HEK293 (cell line): ENCODE measurements around the gene CFHR1.
"Not testable (repeated sequence)": the region's sequence is repeated elsewhere in the genome, so short reads cannot be mapped to it uniquely, and the experiment has no call there.

Source experiments
- CTCF ChIA-PET: fragments of 350-600 bp; formaldehyde crosslinking; extraction: SDS; loops from one replicate; lab custom pipeline; 2021; ENCODE audit warnings: antibody characterized with exemption; lab: Yijun Ruan, JAX
- POLR2A ChIA-PET: fragments of 300-600 bp; formaldehyde crosslinking; extraction: SDS; loops from one replicate; lab custom pipeline; 2020; ENCODE audit warnings: antibody characterized with exemption, inconsistent platforms; lab: Yijun Ruan, JAX
- H3K27ac ChIP-seq: fragments of 200-500 bp; sonication (Bioruptor generic); 2 replicates; pipeline ENCODE4 v1.5.1; 2014; ENCODE audit warnings: low read depth, low read length, control low read depth, inconsistent platforms; ENCODE audit errors: extremely low read depth
- H3K36me3 ChIP-seq, 2 experiments: fragments of 200-500 bp in 1 of 2; sonication (Bioruptor generic) in 1 of 2; 1 replicate in 1 of 2; 2 replicates in 1 of 2; pipeline ENCODE4 v1.5.1; 2014 to 2017; ENCODE audit warnings: inconsistent platforms in 2 of 2, low read length in 2 of 2; ENCODE audit not compliant: control insufficient read depth in 2 of 2, insufficient read depth in 1 of 2
- H3K4me1 ChIP-seq: fragments of 200-500 bp; sonication (Bioruptor generic); 2 replicates; pipeline ENCODE4 v1.5.1; 2014; ENCODE audit warnings: mild to moderate bottlenecking, low read length, inconsistent platforms; ENCODE audit not compliant: control insufficient read depth, insufficient read depth
- H3K4me3 ChIP-seq: 2 replicates; pipeline ENCODE4 v1.5.1; 2011; ENCODE audit warnings: low read depth, mild to moderate bottlenecking, control low read depth, low read length, moderate library complexity
- H3K9me3 ChIP-seq: fragments of 200-500 bp; sonication (Bioruptor generic); 2 replicates; pipeline ENCODE4 v1.5.1; 2014; ENCODE audit warnings: low read depth, low read length, inconsistent platforms; ENCODE audit not compliant: control insufficient read depth, insufficient read depth
- EGR2 ChIP-seq: fragments of 450-650 bp; formaldehyde crosslinking; IDR thresholded peaks from 2 replicates; pipeline ENCODE4 v1.5.1; 2016; ENCODE audit warnings: low read depth, missing biosample characterization, missing genetic modification characterization
- IKZF3 ChIP-seq: fragments of 450-650 bp; IDR thresholded peaks from 2 replicates; pipeline ENCODE4 v1.5.0; 2018; ENCODE audit warnings: missing biosample characterization, mild to moderate bottlenecking, missing genetic modification characterization, moderate library complexity
- MYNN ChIP-seq: fragments of 450-650 bp; formaldehyde crosslinking; IDR thresholded peaks from 2 replicates; pipeline ENCODE4 v1.5.1; 2016; ENCODE audit warnings: missing biosample characterization, missing genetic modification characterization, borderline replicate concordance
- OSR2 ChIP-seq: fragments of 450-650 bp; formaldehyde crosslinking; IDR thresholded peaks from 2 replicates; pipeline ENCODE4 v1.5.1; 2016; ENCODE audit warnings: missing biosample characterization, missing genetic modification characterization
- TSHZ1 ChIP-seq: fragments of 450-650 bp; formaldehyde crosslinking; IDR thresholded peaks from 2 replicates; pipeline ENCODE4 v1.5.1; 2016; ENCODE audit warnings: missing biosample characterization, missing genetic modification characterization, borderline replicate concordance
- ZFP37 ChIP-seq: fragments of 450-650 bp; formaldehyde crosslinking; IDR thresholded peaks from 2 replicates; pipeline ENCODE4 v1.5.1; 2016; ENCODE audit warnings: missing biosample characterization, missing genetic modification characterization
- ZNF146 ChIP-seq: fragments of 450-650 bp; formaldehyde crosslinking; IDR thresholded peaks from 2 replicates; pipeline ENCODE4 v1.5.1; 2016; ENCODE audit warnings: missing biosample characterization, missing genetic modification characterization
- ZNF155 ChIP-seq: fragments of 450-650 bp; formaldehyde crosslinking; IDR thresholded peaks from 2 replicates; pipeline ENCODE4 v1.5.1; 2016; ENCODE audit warnings: missing biosample characterization, missing genetic modification characterization
- ZNF341 ChIP-seq: fragments of 450-650 bp; formaldehyde crosslinking; IDR thresholded peaks from 2 replicates; pipeline ENCODE4; 2016; ENCODE audit warnings: low read depth, missing biosample characterization, missing genetic modification characterization
- ZNF404 ChIP-seq: fragments of 450-650 bp; formaldehyde crosslinking; IDR thresholded peaks from 2 replicates; pipeline ENCODE4 v1.5.1; 2017; ENCODE audit warnings: missing biosample characterization, missing genetic modification characterization
- ZNF449 ChIP-seq: fragments of 450-650 bp; formaldehyde crosslinking; IDR thresholded peaks from 2 replicates; pipeline ENCODE4 v1.5.1; 2017; ENCODE audit warnings: missing biosample characterization, mild to moderate bottlenecking, missing genetic modification characterization, moderate library complexity
- ZNF555 ChIP-seq: fragments of 450-650 bp; formaldehyde crosslinking; conservative IDR thresholded peaks from 2 replicates; pipeline ENCODE4 v1.5.1; 2017; ENCODE audit warnings: missing biosample characterization, mild to moderate bottlenecking, missing genetic modification characterization, inconsistent platforms
- ZNF561 ChIP-seq: fragments of 450-650 bp; IDR thresholded peaks from 2 replicates; pipeline ENCODE4 v1.5.1; 2018; ENCODE audit warnings: missing biosample characterization, missing genetic modification characterization, borderline replicate concordance
- ZNF621 ChIP-seq: fragments of 450-650 bp; formaldehyde crosslinking; IDR thresholded peaks from 2 replicates; pipeline ENCODE4 v1.5.1; 2017; ENCODE audit warnings: missing biosample characterization, missing genetic modification characterization
- ZNF629 ChIP-seq: fragments of 450-650 bp; formaldehyde crosslinking; IDR thresholded peaks from 2 replicates; pipeline ENCODE4 v1.5.1; 2017; ENCODE audit warnings: missing biosample characterization, missing genetic modification characterization
- ZNF639 ChIP-seq: fragments of 450-650 bp; formaldehyde crosslinking; IDR thresholded peaks from 2 replicates; pipeline ENCODE4 v1.5.1; 2016; ENCODE audit warnings: missing biosample characterization, missing genetic modification characterization
- ZNF707 ChIP-seq: fragments of 450-650 bp; formaldehyde crosslinking; IDR thresholded peaks from 2 replicates; pipeline ENCODE4 v1.5.1; 2016; ENCODE audit warnings: missing biosample characterization, missing genetic modification characterization
- ZSCAN4 ChIP-seq: fragments of 450-650 bp; formaldehyde crosslinking; IDR thresholded peaks from 2 replicates; pipeline ENCODE4 v1.5.1; 2017; ENCODE audit warnings: missing biosample characterization, missing genetic modification characterization

CFHR1 gene

GRCh38 chr1:196819531-196819930, at the start of gene CFHR1:
TSS of gene CFHR1 (plus strand) at chr1:196819731. CDS start at chr1:196819845, 114 bp downstream.
- H3K4me3 ChIP-seq, H3K9me3 ChIP-seq, H3K27ac ChIP-seq, H3K4me1 ChIP-seq, CTCF ChIA-PET, H3K36me3 ChIP-seq, POLR2A ChIA-PET: not testable (repeated sequence)

GRCh38 chr1:196769823-196770222, 49.7 kb upstream of the CFHR1 start:
- H3K4me3 ChIP-seq, POLR2A ChIA-PET, H3K9me3 ChIP-seq, H3K4me1 ChIP-seq, H3K27ac ChIP-seq, H3K36me3 ChIP-seq: not testable (repeated sequence)
- CTCF ChIA-PET: interaction anchor here (0.7 kb wide), 1 partner anchor 130 kb away, joined by 4 read pairs; no protein-coding TSS in a partner anchor

GRCh38 chr1:196773713-196774112, 45.8 kb upstream of the CFHR1 start:
- ChIA-PET POLR2A (no interaction called here), CTCF (no interaction called here)
- H3K27ac ChIP-seq: no peak overlapping the region

GRCh38 chr1:196774175-196774574, 45.4 kb upstream of the CFHR1 start:
- Histone ChIP-seq H3K4me1 (no peaks in the 10 kb centered on the region), H3K36me3 (no peaks in the 10 kb centered on the region), H3K4me3 (no peak overlapping the region), H3K27ac (no peak overlapping the region), H3K9me3 (no peaks in the 10 kb centered on the region)
- CTCF ChIA-PET: interaction anchor here (0.6 kb wide), 1 partner anchor 746 kb away, joined by 6 read pairs; no protein-coding TSS in a partner anchor
- no peak for TF ChIP-seq ZNF621
- TF ChIP-seq ZNF341 (tag by site-specific recombination): no peak
- no peak for TF ChIP-seq MYNN (tag by site-specific recombination)
- TF ChIP-seq ZNF555: no peak
- TF ChIP-seq ZNF404 (tag by site-specific recombination): no peak
- TF ChIP-seq ZNF449: no peak
- no peak for TF ChIP-seq ZNF155
- POLR2A ChIA-PET: no interaction called here

More at GRCh38 chr1:196773713-196774112, 45.8 kb upstream of the CFHR1 start:
- H3K4me1 ChIP-seq: no peaks in the 10 kb centered on the region
- no peak for TF ChIP-seq ZNF561 (tag by site-specific recombination)
- TF ChIP-seq ZNF146: no peak
- TF ChIP-seq, all 188 proteins: peak for 0
- H3K9me3 ChIP-seq: no peaks in the 10 kb centered on the region
- no peaks in the 10 kb centered on the region for H3K36me3 ChIP-seq
- H3K4me3 ChIP-seq: no peak overlapping the region

GRCh38 chr1:196774603-196775002, 44.9 kb upstream of the CFHR1 start, which contains the start of gene CFHR3:
TSS of gene CFHR3 (plus strand) at chr1:196774840. CDS start at chr1:196774887, 47 bp downstream.
- H3K27ac ChIP-seq: no peak within 1 kb of the TSS
- POLR2A ChIA-PET: no interaction called here
- CTCF ChIA-PET: interaction anchor here (0.6 kb wide), 1 partner anchor 746 kb away, joined by 6 read pairs; no protein-coding TSS in a partner anchor
- no peak for TF ChIP-seq OSR2 (tag by site-specific recombination)
- TF ChIP-seq ZSCAN4 (tag by site-specific recombination): no peak
- no peak for TF ChIP-seq ZNF639
- no peak for TF ChIP-seq TSHZ1 (tag by site-specific recombination)
- TF ChIP-seq IKZF3 (tag by site-specific recombination): no peak
- TF ChIP-seq ZNF707 (tag by site-specific recombination): no peak
- TF ChIP-seq ZFP37 (tag by site-specific recombination): no peak
- TF ChIP-seq ZNF629 (tag by site-specific recombination): no peak
- TF ChIP-seq EGR2: no peak

More at GRCh38 chr1:196774603-196775002, 44.9 kb upstream of the CFHR1 start, which contains the start of gene CFHR3:
- Histone ChIP-seq H3K9me3 (no peaks in the 10 kb centered on the region), H3K4me3 (no peak within 1 kb of the TSS), H3K36me3 (no peaks in the 10 kb centered on the region), H3K4me1 (no peaks in the 10 kb centered on the region)
